Measurements from ENCODE around the gene CASKIN1. TPM values are rescaled to one million over a fixed set of nuclear protein-coding genes. Genes with fewer than 3 reads are reported as not detected.
"Not testable (repeated sequence)": the region's sequence is repeated elsewhere in the genome, so short reads cannot be mapped to it uniquely, and the experiment has no call there.

The CASKIN1 gene
- total RNA-seq: 1 to 10 TPM in 1 of 2 donors, under 1 TPM in 1; 0.78 to 6.6 TPM

- Mint-ChIP-seq H3K9me3 (no peaks in the 10 kb centered on the region), H3K4me3 (peak within 1 kb of the TSS; percentile 56)
Measured at GRCh38 chr16:2196162-2196980, at the start of gene CASKIN1. TSS of gene CASKIN1 (minus strand) at chr16:2196605. CDS start at chr16:2196432, 173 bp downstream.

GRCh38 chr16:2244926-2245795 lies 48.8 kb upstream of the CASKIN1 start:
- Mint-ChIP-seq H3K27ac (no peak overlapping the region), H3K4me1 (no peaks in the 10 kb centered on the region), H3K9me3 (no peaks in the 10 kb centered on the region), H3K4me3 (no peak overlapping the region), H3K27me3 (no peaks in the 10 kb centered on the region), H3K36me3 (ENCODE audit: low read depth) (peaks cover 43% of the 10 kb centered on the region)
- no peak for ATAC-seq (replicated peaks)

More at GRCh38 chr16:2196162-2196980, at the start of gene CASKIN1:
- no peak within 1 kb of the TSS for H3K27ac Mint-ChIP-seq
- no peaks in the 10 kb centered on the region for H3K4me1 Mint-ChIP-seq
- peak; percentile 36 for ATAC-seq (replicated peaks)
- no peaks in the 10 kb centered on the region for H3K36me3 Mint-ChIP-seq (ENCODE audit: low read depth)
- H3K27me3 Mint-ChIP-seq: peaks cover 15% of the 10 kb centered on the region

GRCh38 chr16:2244301-2244700 lies 47.9 kb upstream of the CASKIN1 start:
- Mint-ChIP-seq H3K4me3 (no peak overlapping the region), H3K36me3 (ENCODE audit: low read depth) (peaks cover 43% of the 10 kb centered on the region), H3K4me1 (no peaks in the 10 kb centered on the region), H3K27me3 (no peaks in the 10 kb centered on the region), H3K27ac (no peak overlapping the region), H3K9me3 (no peaks in the 10 kb centered on the region)
- ATAC-seq (replicated peaks): no peak

GRCh38 chr16:2243781-2244180 lies 47.4 kb upstream of the CASKIN1 start:
- Mint-ChIP-seq H3K27ac (no peak overlapping the region), H3K27me3 (no peaks in the 10 kb centered on the region), H3K4me1 (no peaks in the 10 kb centered on the region), H3K4me3 (no peak overlapping the region), H3K9me3 (no peaks in the 10 kb centered on the region), H3K36me3 (ENCODE audit: low read depth) (peaks cover 43% of the 10 kb centered on the region)
- ATAC-seq (replicated peaks): no peak

DNA sequence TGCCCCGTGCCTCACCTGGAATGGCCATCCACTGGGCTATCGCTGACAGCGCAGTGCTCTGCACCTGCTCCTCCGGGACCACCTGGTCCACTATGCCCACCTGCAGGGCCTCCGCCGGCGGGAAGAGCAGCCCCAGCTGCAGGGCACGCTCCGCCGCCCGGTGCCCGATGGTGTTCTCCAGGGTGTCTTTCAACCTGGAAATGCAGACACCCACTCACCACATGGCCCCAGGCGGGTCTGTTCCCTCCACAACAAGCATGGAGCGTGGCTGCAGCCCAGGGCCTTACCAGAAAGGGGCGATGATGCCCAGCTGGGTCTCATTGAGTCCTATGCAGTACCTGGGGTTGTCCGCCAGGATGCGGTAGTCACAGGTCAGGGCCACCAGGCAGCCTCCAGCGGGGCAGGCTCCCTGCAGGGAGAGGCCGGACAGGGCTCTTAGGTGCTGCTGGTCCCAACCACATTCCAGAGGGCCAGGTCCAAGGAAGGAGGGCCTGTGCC lies 46.7 kb upstream of the CASKIN1 start:
- no peak for ATAC-seq (replicated peaks)
- H3K27ac Mint-ChIP-seq: no peak overlapping the region
- no peaks in the 10 kb centered on the region for H3K27me3 Mint-ChIP-seq
- H3K36me3 Mint-ChIP-seq (ENCODE audit: low read depth): peaks cover 37% of the 10 kb centered on the region
- no peak overlapping the region for H3K4me3 Mint-ChIP-seq
- no peaks in the 10 kb centered on the region for H3K9me3 Mint-ChIP-seq
- no peaks in the 10 kb centered on the region for H3K4me1 Mint-ChIP-seq

- Mint-ChIP-seq H3K27ac (no peak overlapping the region), H3K27me3 (no peaks in the 10 kb centered on the region), H3K4me3 (no peak overlapping the region), H3K4me1 (no peaks in the 10 kb centered on the region), H3K9me3 (no peaks in the 10 kb centered on the region), H3K36me3 (ENCODE audit: low read depth) (peaks cover 32% of the 10 kb centered on the region)
- ATAC-seq (replicated peaks): no peak
Measured at GRCh38 chr16:2242598-2242997, 46.2 kb upstream of the CASKIN1 start.

DNA sequence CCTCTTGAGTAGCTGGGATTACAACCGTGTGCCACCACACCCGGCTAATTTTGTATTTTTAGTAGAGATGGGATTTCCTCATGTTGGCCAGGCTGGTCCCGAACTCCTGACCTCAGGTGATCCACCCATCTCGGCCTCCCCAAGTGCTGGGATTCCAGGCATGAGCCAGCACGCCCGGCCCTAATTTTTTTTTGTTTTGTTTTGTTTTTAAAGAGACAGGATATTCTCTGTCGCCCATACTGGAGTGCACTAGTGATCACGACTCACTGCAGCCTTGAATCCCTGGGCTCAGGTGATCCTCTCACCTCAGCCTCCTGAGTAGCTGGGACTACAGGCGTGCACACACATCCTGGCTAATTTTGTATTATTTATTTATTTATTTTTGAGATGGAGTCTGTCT lies 43.9 kb upstream of the CASKIN1 start:
- H3K27ac Mint-ChIP-seq; H3K4me3 Mint-ChIP-seq; H3K4me1 Mint-ChIP-seq; H3K27me3 Mint-ChIP-seq; H3K9me3 Mint-ChIP-seq; ATAC-seq (replicated peaks): not testable (repeated sequence)
- H3K36me3 Mint-ChIP-seq (ENCODE audit: low read depth): peaks cover 23% of the 10 kb centered on the region

- H3K4me3 Mint-ChIP-seq: no peak overlapping the region
- H3K27ac Mint-ChIP-seq: no peak overlapping the region
- H3K27me3 Mint-ChIP-seq: no peaks in the 10 kb centered on the region
- ATAC-seq (replicated peaks): no peak
- no peaks in the 10 kb centered on the region for H3K9me3 Mint-ChIP-seq
- peaks cover 29% of the 10 kb centered on the region for H3K36me3 Mint-ChIP-seq (ENCODE audit: low read depth)
- H3K4me1 Mint-ChIP-seq: no peaks in the 10 kb centered on the region
Measured at GRCh38 chr16:2238838-2239675, 42.7 kb upstream of the CASKIN1 start.

DNA sequence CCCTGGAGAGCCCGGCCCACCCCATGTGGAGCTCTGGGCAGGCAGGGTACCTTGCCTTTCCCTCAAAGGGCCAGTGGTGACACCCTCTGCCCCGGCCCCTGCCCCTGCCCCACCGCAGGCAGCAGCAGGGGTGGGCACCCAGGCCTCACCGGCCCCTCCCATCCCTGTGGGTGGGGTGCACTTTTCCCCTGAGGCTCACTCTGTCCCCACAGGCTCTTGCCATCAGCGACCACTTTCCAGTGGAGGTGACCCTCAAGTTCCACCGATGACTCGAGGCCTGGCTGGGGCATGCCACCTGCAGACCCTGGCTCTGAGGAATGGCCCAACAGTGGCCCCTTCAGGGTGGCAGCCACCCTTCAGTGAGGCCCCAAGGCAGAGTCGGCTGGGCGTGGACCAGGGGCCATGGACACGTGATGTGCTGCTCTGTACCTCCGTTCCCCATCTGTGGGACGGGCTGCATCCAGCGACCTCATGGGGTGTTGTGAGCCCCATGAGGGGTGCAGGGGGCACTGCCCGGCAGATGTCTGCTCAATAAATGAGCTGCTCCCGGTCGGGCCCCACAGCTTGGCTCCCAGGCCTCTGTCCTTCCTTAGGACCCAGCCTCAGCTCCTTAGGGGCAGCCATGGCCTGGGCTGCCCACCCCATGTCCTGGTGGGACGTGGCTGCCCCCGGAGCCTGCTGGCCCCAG lies 41.9 kb upstream of the CASKIN1 start:
- no peaks in the 10 kb centered on the region for H3K4me1 Mint-ChIP-seq
- H3K27me3 Mint-ChIP-seq: no peaks in the 10 kb centered on the region
- H3K36me3 Mint-ChIP-seq (ENCODE audit: low read depth): peaks cover 35% of the 10 kb centered on the region
- no peak for ATAC-seq (replicated peaks)
- no peak overlapping the region for H3K27ac Mint-ChIP-seq
- H3K4me3 Mint-ChIP-seq: no peak overlapping the region
- H3K9me3 Mint-ChIP-seq: no peaks in the 10 kb centered on the region

DNA sequence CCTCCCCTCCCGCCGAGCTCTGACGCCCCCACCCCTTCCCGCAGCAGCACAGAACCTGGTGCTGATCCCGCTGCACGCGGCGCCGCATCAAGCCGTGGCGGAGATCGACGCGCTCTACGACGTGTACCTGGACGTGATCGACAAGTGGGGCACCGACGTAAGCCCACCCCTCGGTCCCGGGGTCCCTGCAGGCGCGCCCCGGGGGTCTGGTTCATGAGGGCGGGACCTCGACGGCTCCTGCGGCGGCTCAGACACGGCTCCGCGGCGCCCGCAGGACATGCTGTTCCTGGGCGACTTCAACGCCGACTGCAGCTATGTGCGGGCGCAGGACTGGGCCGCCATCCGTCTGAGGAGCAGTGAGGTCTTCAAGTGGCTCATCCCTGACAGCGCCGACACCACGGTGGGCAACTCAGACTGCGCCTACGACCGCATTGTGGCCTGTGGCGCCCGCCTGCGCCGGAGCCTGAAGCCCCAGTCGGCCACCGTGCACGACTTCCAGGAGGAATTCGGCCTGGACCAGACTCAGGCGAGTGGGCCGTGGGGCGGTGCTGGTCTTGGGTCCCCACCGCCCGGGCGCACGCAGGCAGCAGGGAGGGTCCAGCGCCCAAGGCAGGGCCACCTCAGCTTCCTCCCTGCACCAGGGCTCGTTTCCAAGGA lies 41.2 kb upstream of the CASKIN1 start:
- Mint-ChIP-seq H3K27me3 (no peaks in the 10 kb centered on the region), H3K4me1 (no peaks in the 10 kb centered on the region), H3K9me3 (no peaks in the 10 kb centered on the region), H3K27ac (no peak overlapping the region), H3K36me3 (ENCODE audit: low read depth) (peaks cover 34% of the 10 kb centered on the region), H3K4me3 (no peak overlapping the region)
- ATAC-seq (replicated peaks): no peak

DNA sequence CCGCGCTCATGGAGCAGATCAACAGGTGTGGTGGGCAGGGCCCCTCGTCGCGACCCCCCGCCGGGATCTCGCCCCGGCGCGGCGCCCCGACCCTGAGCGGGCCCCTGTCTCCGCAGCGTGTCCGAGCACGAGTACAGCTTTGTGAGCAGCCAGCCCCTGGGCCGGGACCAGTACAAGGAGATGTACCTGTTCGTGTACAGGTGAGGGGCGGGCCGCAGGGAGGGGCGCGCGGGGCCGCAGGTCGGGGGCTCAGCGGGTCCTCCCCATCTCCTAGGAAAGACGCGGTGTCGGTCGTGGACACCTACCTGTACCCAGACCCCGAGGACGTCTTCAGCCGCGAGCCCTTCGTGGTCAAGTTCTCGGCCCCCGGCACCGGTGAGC lies 40.7 kb upstream of the CASKIN1 start:
- no peaks in the 10 kb centered on the region for H3K4me1 Mint-ChIP-seq
- H3K27ac Mint-ChIP-seq: no peak overlapping the region
- ATAC-seq (replicated peaks): no peak
- H3K27me3 Mint-ChIP-seq: no peaks in the 10 kb centered on the region
- H3K9me3 Mint-ChIP-seq: no peaks in the 10 kb centered on the region
- H3K4me3 Mint-ChIP-seq: no peak overlapping the region
- H3K36me3 Mint-ChIP-seq (ENCODE audit: low read depth): peaks cover 29% of the 10 kb centered on the region

DNA sequence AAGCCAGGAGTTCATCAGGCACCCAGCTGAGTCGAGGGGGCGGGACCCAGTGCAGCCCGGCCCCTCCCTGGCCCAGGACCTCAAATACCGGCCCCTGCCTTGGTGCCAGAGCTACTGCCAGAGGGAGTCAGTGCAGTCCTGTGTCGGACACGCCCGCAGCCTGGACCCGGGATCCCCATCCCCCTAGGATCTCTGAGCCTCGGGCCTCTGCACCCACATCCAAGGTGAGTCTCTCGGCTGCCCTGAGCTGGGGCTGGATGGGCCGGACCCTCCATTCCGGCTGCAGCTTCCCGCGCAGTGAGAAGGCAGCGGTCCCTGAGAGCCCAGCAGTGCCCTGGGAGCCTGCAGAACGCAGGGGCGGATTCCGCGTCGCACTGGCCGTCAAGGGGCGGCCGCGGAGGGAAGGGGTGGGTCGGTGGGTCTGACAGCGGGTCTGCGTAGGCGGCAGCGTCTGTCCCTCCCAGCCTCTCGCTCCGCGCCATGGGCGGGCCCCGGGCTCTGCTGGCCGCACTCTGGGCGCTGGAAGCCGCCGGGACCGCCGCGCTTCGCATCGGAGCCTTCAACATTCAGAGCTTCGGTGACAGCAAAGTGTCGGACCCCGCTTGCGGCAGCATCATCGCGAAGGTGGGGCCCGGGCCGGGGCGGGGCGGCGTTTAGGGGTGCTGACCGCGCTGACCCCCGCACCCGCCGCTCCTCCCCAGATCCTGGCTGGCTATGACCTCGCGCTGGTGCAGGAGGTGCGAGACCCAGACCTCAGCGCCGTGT lies 40.1 kb upstream of the CASKIN1 start, which contains the start of gene DNASE1L2:
Gene DNASE1L2, plus strand, starts transcription at position 108 of the 765 bp plus-strand sequence. Its CDS starts 373 bp downstream, at position 481.
- H3K36me3 Mint-ChIP-seq (ENCODE audit: low read depth): peaks cover 29% of the 10 kb centered on the region
- H3K27ac Mint-ChIP-seq: no peak within 1 kb of the TSS
- no peaks in the 10 kb centered on the region for H3K4me1 Mint-ChIP-seq
- no peaks in the 10 kb centered on the region for H3K27me3 Mint-ChIP-seq
- no peaks in the 10 kb centered on the region for H3K9me3 Mint-ChIP-seq
- no peak for ATAC-seq (replicated peaks)
- no peak within 1 kb of the TSS for H3K4me3 Mint-ChIP-seq
